K562 (cell line): ENCODE measurements around the gene DNAJC11.

Experiments
- CEBPG ChIP-seq, 3 experiments: fragments of 200-800 bp in 1 of 3; sonication (Bioruptor generic) in 1 of 3; sonication (generic) in 1 of 3; formaldehyde crosslinking in 1 of 3; IDR thresholded peaks in 2 of 3; conservative IDR thresholded peaks in 1 of 3; 2 replicates each; pipeline versions ENCODE4 v1.6.1 to v1.8.0; 2016 to 2022; ENCODE audit warnings: missing compliant biosample characterization in 2 of 3, missing genetic modification characterization in 2 of 3, mild to moderate bottlenecking in 1 of 3, missing genetic modification reagents in 1 of 3
- FOXP1 ChIP-seq: sonication (generic); formaldehyde crosslinking; IDR thresholded peaks from 2 replicates; pipeline ENCODE4 v1.8.0; 2022; ENCODE audit warnings: mild to moderate bottlenecking, missing genetic modification reagents
- HNRNPH1 ChIP-seq: fragments of 200-400 bp; formaldehyde crosslinking; optimal IDR thresholded peaks from 2 replicates; pipeline ENCODE3; 2017; ENCODE audit warnings: low read depth, mild to moderate bottlenecking, low read length, moderate library complexity
- JUND ChIP-seq, 2 experiments: IDR thresholded peaks; 2 replicates in 1 of 2; 3 replicates in 1 of 2; pipeline ENCODE4 v1.6.1; 2011; ENCODE audit warnings: borderline replicate concordance in 2 of 2, low read depth in 2 of 2, low read length in 2 of 2, improper control_type of control experiment in 1 of 2, missing biosample characterization in 1 of 2, missing genetic modification characterization in 1 of 2, missing genetic modification reagents in 1 of 2
- NFE2L1 ChIP-seq: fragments of 450-650 bp; IDR thresholded peaks from 2 replicates; pipeline ENCODE4 v1.6.1; 2016; ENCODE audit warnings: missing genetic modification characterization, low read depth, mild to moderate bottlenecking, missing compliant biosample characterization, moderate library complexity, borderline replicate concordance
- NR2C1 ChIP-seq, 2 experiments: fragments of 450-650 bp; IDR thresholded peaks; 2 replicates each; pipeline ENCODE4 v1.6.1; 2017; ENCODE audit warnings: mild to moderate bottlenecking in 2 of 2, antibody characterized with exemption in 1 of 2, inconsistent platforms in 1 of 2, missing compliant biosample characterization in 1 of 2, missing genetic modification characterization in 1 of 2
- POLR2A ChIP-seq: fragments of 450-650 bp; conservative IDR thresholded peaks from 2 replicates; pipeline ENCODE4 v1.6.1; 2016
- USF2 ChIP-seq: sonication (generic); formaldehyde crosslinking; IDR thresholded peaks from 2 replicates; pipeline ENCODE4 v1.5.0; 2020; ENCODE audit warnings: missing genetic modification reagents
- ZFP36 ChIP-seq: fragments of 150-350 bp; IDR thresholded peaks from 2 replicates; pipeline ENCODE4 v1.6.1; 2018; ENCODE audit warnings: low read length, low read depth; ENCODE audit not compliant: partially characterized antibody
- ZNF224 ChIP-seq: sonication (generic); formaldehyde crosslinking; IDR thresholded peaks from 2 replicates; pipeline ENCODE4 v1.8.0; 2022; ENCODE audit warnings: mild to moderate bottlenecking, missing genetic modification reagents
- ZNF830 ChIP-seq: fragments of 250-450 bp; sonication (Bioruptor Pico); IDR thresholded peaks from 2 replicates; pipeline ENCODE4 v1.5.0; 2021; ENCODE audit warnings: mild to moderate bottlenecking
- TF ChIP-seq, protein P1 (sequence below): fragments of 450-650 bp; formaldehyde crosslinking; IDR thresholded peaks from 2 replicates; pipeline ENCODE4 v1.4.0; 2022; ENCODE audit warnings: missing genetic modification characterization
- TF ChIP-seq, protein P2 (sequence below), 3 experiments: IDR thresholded peaks in 2 of 3; conservative IDR thresholded peaks in 1 of 3; 2 replicates each; pipeline ENCODE4 v1.5.1; 2011 to 2012; ENCODE audit warnings: low read length in 3 of 3, mild to moderate bottlenecking in 3 of 3, control low read depth in 2 of 3, improper control_type of control experiment in 1 of 3, inconsistent platforms in 1 of 3, low read depth in 1 of 3, mixed read lengths in 1 of 3, moderate library complexity in 1 of 3; ENCODE audit not compliant: insufficient read depth in 2 of 3

GRCh38 chr1:6673816-6674398, 27.7 kb downstream of the DNAJC11 start:
- TF ChIP-seq POLR2A: no peak
- no peak for TF ChIP-seq HNRNPH1
- TF ChIP-seq, protein P1, sequence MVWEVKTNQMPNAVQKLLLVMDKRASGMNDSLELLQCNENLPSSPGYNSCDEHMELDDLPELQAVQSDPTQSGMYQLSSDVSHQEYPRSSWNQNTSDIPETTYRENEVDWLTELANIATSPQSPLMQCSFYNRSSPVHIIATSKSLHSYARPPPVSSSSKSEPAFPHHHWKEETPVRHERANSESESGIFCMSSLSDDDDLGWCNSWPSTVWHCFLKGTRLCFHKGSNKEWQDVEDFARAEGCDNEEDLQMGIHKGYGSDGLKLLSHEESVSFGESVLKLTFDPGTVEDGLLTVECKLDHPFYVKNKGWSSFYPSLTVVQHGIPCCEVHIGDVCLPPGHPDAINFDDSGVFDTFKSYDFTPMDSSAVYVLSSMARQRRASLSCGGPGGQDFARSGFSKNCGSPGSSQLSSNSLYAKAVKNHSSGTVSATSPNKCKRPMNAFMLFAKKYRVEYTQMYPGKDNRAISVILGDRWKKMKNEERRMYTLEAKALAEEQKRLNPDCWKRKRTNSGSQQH (CRISPR knock-in tag): no peak
- TF ChIP-seq NFE2L1: no peak
- TF ChIP-seq FOXP1 (CRISPR knock-in tag): no peak
- TF ChIP-seq ZNF224 (CRISPR knock-in tag): no peak
- TF ChIP-seq JUND (IDR thresholded peaks at IDR 0.05; ENCODE audit: borderline replicate concordance, low read depth, low read length): no peak
- TF ChIP-seq JUND (tag; IDR thresholded peaks at IDR 0.05; ENCODE audit: borderline replicate concordance, low read depth, low read length): no peak
- no peak for TF ChIP-seq USF2 (CRISPR knock-in tag)
- TF ChIP-seq, protein P2, sequence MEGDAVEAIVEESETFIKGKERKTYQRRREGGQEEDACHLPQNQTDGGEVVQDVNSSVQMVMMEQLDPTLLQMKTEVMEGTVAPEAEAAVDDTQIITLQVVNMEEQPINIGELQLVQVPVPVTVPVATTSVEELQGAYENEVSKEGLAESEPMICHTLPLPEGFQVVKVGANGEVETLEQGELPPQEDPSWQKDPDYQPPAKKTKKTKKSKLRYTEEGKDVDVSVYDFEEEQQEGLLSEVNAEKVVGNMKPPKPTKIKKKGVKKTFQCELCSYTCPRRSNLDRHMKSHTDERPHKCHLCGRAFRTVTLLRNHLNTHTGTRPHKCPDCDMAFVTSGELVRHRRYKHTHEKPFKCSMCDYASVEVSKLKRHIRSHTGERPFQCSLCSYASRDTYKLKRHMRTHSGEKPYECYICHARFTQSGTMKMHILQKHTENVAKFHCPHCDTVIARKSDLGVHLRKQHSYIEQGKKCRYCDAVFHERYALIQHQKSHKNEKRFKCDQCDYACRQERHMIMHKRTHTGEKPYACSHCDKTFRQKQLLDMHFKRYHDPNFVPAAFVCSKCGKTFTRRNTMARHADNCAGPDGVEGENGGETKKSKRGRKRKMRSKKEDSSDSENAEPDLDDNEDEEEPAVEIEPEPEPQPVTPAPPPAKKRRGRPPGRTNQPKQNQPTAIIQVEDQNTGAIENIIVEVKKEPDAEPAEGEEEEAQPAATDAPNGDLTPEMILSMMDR (IDR thresholded peaks at IDR 0.05 in 2 of 3, conservative IDR thresholded peaks at IDR 0.05 in 1 of 3; ENCODE audit: insufficient read depth in 2 of 3, low read depth in 1 of 3, low read length in 3 of 3): no peak
- TF ChIP-seq CEBPG (CRISPR knock-in tag; IDR thresholded peaks at IDR 0.05): no peak
- TF ChIP-seq CEBPG (tag; conservative IDR thresholded peaks at IDR 0.05 in 1 of 2, IDR thresholded peaks at IDR 0.05 in 1 of 2): no peak
- no peak for TF ChIP-seq ZFP36
- TF ChIP-seq ZNF830 (CRISPR knock-in tag): no peak
- TF ChIP-seq NR2C1 (IDR thresholded peaks at IDR 0.05): no peak
- TF ChIP-seq NR2C1 (tag; IDR thresholded peaks at IDR 0.05): no peak
